WTC11 (cell line): ENCODE data around the gene AKT1. TPM values are rescaled to one million over a fixed set of nuclear protein-coding genes. Genes with fewer than 3 reads are reported as not detected.

ENCODE experiments used
- ATAC-seq: fragments of 200-7000 bp; cut with Tn5 transposase; 2 replicates; pipeline ENCODE4 v1.10.0; 2021; ENCODE audit warnings: mild to moderate bottlenecking, moderate library complexity
- CTCF ChIA-PET: fragments of 300-600 bp; sonication (Branson Sonifier 250); formaldehyde crosslinking; loops from one replicate; lab custom pipeline; 2021; ENCODE audit warnings: antibody characterized with exemption; lab: Charles Lee
- POLR2A ChIA-PET: fragments of 350-600 bp; sonication (Branson Sonifier 250); formaldehyde crosslinking; loops from one replicate; lab custom pipeline; 2021; ENCODE audit warnings: antibody characterized with exemption; lab: Charles Lee
- DNase-seq: peaks from one replicate; pipeline ENCODE4 v3.0.0; 2021; ENCODE audit warnings: low spot score
- H3K27ac Mint-ChIP-seq: 2 replicates; pipeline ENCODE4 v1.8.0; 2021; ENCODE audit warnings: mixed read lengths
- H3K27me3 Mint-ChIP-seq: 2 replicates; pipeline ENCODE4 v1.8.0; 2021; ENCODE audit warnings: low read depth, mild to moderate bottlenecking, moderate library complexity, mixed read lengths
- H3K36me3 Mint-ChIP-seq: 2 replicates; pipeline ENCODE4 v1.8.0; 2021; ENCODE audit warnings: mixed read lengths
- H3K4me1 Mint-ChIP-seq: 2 replicates; pipeline ENCODE4 v1.8.0; 2022; ENCODE audit warnings: mixed read lengths
- H3K4me3 Mint-ChIP-seq: 2 replicates; pipeline ENCODE4 v1.8.0; 2021; ENCODE audit warnings: mild to moderate bottlenecking, moderate library complexity, mixed read lengths
- H3K9me3 Mint-ChIP-seq: 2 replicates; pipeline ENCODE4 v1.8.0; 2021; ENCODE audit warnings: mixed read lengths
- ARID4B ChIP-seq: sonication (generic); formaldehyde crosslinking; IDR thresholded peaks from 2 replicates; pipeline ENCODE4 v1.8.0; 2023; ENCODE audit warnings: missing genetic modification reagents, mild to moderate bottlenecking, borderline replicate concordance
- ATF6 ChIP-seq: sonication (generic); formaldehyde crosslinking; IDR thresholded peaks from 2 replicates; pipeline ENCODE4 v1.8.1; 2023; ENCODE audit warnings: mild to moderate bottlenecking, missing genetic modification reagents
- CDX4 ChIP-seq: fragments of 250-450 bp; sonication (Bioruptor Pico); IDR thresholded peaks from 2 replicates; pipeline ENCODE4 v1.9.0; 2021; ENCODE audit warnings: moderate library complexity, mild to moderate bottlenecking, inconsistent platforms, borderline replicate concordance
- HMGXB4 ChIP-seq: sonication (generic); formaldehyde crosslinking; IDR thresholded peaks from 2 replicates; pipeline ENCODE4 v1.8.1; 2023; ENCODE audit warnings: mild to moderate bottlenecking, moderate library complexity, missing genetic modification reagents
- IRF2 ChIP-seq: sonication (generic); formaldehyde crosslinking; IDR thresholded peaks from 2 replicates; pipeline ENCODE4 v1.8.0; 2022; ENCODE audit warnings: low read depth, missing genetic modification reagents, borderline replicate concordance
- STAT6 ChIP-seq: sonication (generic); formaldehyde crosslinking; conservative IDR thresholded peaks from 2 replicates; pipeline ENCODE4 v1.8.1; 2023; ENCODE audit warnings: mild to moderate bottlenecking, low read depth, missing genetic modification reagents, moderate library complexity
- TEAD1 ChIP-seq: sonication (generic); formaldehyde crosslinking; IDR thresholded peaks from 2 replicates; pipeline ENCODE4 v1.8.0; 2022; ENCODE audit warnings: mild to moderate bottlenecking, missing genetic modification reagents
- ZNF138 ChIP-seq: sonication (generic); formaldehyde crosslinking; conservative IDR thresholded peaks from 2 replicates; pipeline ENCODE4 v1.8.1; 2022; ENCODE audit warnings: mild to moderate bottlenecking, moderate library complexity, missing genetic modification reagents
- ZNF232 ChIP-seq: sonication (generic); formaldehyde crosslinking; IDR thresholded peaks from 2 replicates; pipeline ENCODE4 v1.8.0; 2022; ENCODE audit warnings: mild to moderate bottlenecking, missing genetic modification reagents
- total RNA-seq: library from RNA; stranded (reverse); gene quantifications from 3 replicates; pipeline ENCODE4 v1.2.3, GENCODE V29; 2021

AKT1 gene
- total RNA-seq, 1 experiment from 2014 or later, result 121 TPM

- ATAC-seq (no peak), DNase-seq (no peak)
- TF ChIP-seq ZNF232 (no peak), ZNF138 (CRISPR knock-in tag) (no peak), IRF2 (CRISPR knock-in tag) (no peak), CDX4 (no peak), ATF6 (no peak), STAT6 (CRISPR knock-in tag) (no peak), TEAD1 (CRISPR knock-in tag) (no peak), HMGXB4 (no peak), ARID4B (CRISPR knock-in tag) (no peak)
- Mint-ChIP-seq H3K4me1 (peaks cover 5% of the 10 kb centered on the region), H3K9me3 (no peaks in the 10 kb centered on the region), H3K27ac (no peak overlapping the region), H3K4me3 (no peak overlapping the region), H3K36me3 (no peaks in the 10 kb centered on the region), H3K27me3 (no peaks in the 10 kb centered on the region)
- ChIA-PET POLR2A (no interaction called here), CTCF (interaction anchor here (0.7 to 1.9 kb wide), 7 partner anchors 10 to 104 kb away, joined by 3 to 4 read pairs (median 4); partner anchors contain the start of gene SIVA1)
Measured at GRCh38 chr14:104721505-104722431, 73.8 kb downstream of the AKT1 start.

Other genes starting within 250 kb of the AKT1 start
- gene C14orf180, start 216.0 kb downstream of the AKT1 start, total RNA-seq, result not detected in 3 replicates
- 2.4 to 3.9 TPM (median 3.6 TPM) in 3 replicates for gene TMEM179, start 191.0 kb downstream of the AKT1 start, total RNA-seq
- 69.0 to 82.4 TPM (median 72.4 TPM) in 3 replicates for gene INF2, start 106.1 kb downstream of the AKT1 start, total RNA-seq
- 10.0 to 13.3 TPM (median 12.0 TPM) in 3 replicates for gene ADSS1, start 71.5 kb downstream of the AKT1 start, total RNA-seq
- gene SIVA1, start 42.6 kb downstream of the AKT1 start, total RNA-seq, result 113 to 128 TPM (median 124 TPM) in 3 replicates
- 5.4 to 6.4 TPM (median 5.5 TPM) in 3 replicates for gene ZBTB42, start 5.4 kb upstream of the AKT1 start, total RNA-seq
- gene CEP170B, start 69.5 kb upstream of the AKT1 start, total RNA-seq, result 33.6 to 47.0 TPM (median 33.8 TPM) in 3 replicates
- gene PLD4, start 129.1 kb upstream of the AKT1 start, total RNA-seq, result 0.07 to 0.21 TPM (median 0.11 TPM) in 3 replicates
- 3.3 to 3.5 TPM (median 3.4 TPM) in 3 replicates for gene AHNAK2, start 182.6 kb upstream of the AKT1 start, total RNA-seq
- gene CLBA1, start 190.0 kb upstream of the AKT1 start, total RNA-seq, result 2.6 to 3.8 TPM (median 2.8 TPM) in 3 replicates
- gene CDCA4, start 225.3 kb upstream of the AKT1 start, total RNA-seq, result 55.9 to 63.3 TPM (median 58.3 TPM) in 3 replicates